Liver (tissue), 9 donors: Measurements from ENCODE around the gene ATP1A3. TPM values are rescaled to one million over a fixed set of nuclear protein-coding genes. Genes with fewer than 3 reads are reported as not detected.

Experiments used
- DNase-seq: peaks from one replicate; pipeline ENCODE4 v3.0.0-alpha.2; 2017; ENCODE audit warnings: low spot score
- H3K27ac ChIP-seq, 2 donors: one replicate each; pipeline ENCODE4 v1.7.0; 2013; ENCODE audit warnings: inconsistent platforms in 2 of 2, low read length in 2 of 2, control low read depth in 1 of 2, low read depth in 1 of 2, mild to moderate bottlenecking in 1 of 2
- H3K27me3 ChIP-seq, 4 donors: one replicate each; pipeline versions ENCODE4 v1.6.1 to v1.7.0; 2013; ENCODE audit warnings: low read length in 3 of 4, inconsistent platforms in 1 of 4, mild to moderate bottlenecking in 1 of 4, moderate library complexity in 1 of 4; ENCODE audit not compliant: control insufficient read depth in 4 of 4, insufficient read depth in 4 of 4
- H3K36me3 ChIP-seq, 4 donors: one replicate each; pipeline versions ENCODE4 v1.6.1 to v1.7.0; 2013; ENCODE audit warnings: low read length in 3 of 4, mild to moderate bottlenecking in 3 of 4, low read depth in 1 of 4, moderate library complexity in 1 of 4; ENCODE audit not compliant: control insufficient read depth in 4 of 4, insufficient read depth in 3 of 4
- H3K4me1 ChIP-seq, 4 donors: one replicate each; pipeline versions ENCODE4 v1.6.1 to v1.7.0; 2013; ENCODE audit warnings: low read length in 3 of 4, mild to moderate bottlenecking in 3 of 4, moderate library complexity in 1 of 4; ENCODE audit not compliant: control insufficient read depth in 4 of 4, insufficient read depth in 4 of 4
- H3K4me3 ChIP-seq, 3 donors: one replicate each; pipeline versions ENCODE4 v1.6.1 to v1.7.0; 2013; ENCODE audit warnings: low read length in 3 of 3, control low read depth in 1 of 3, low read depth in 1 of 3, mild to moderate bottlenecking in 1 of 3
- H3K9ac ChIP-seq, 2 donors: one replicate each; pipeline ENCODE4 v1.7.0; 2013; ENCODE audit warnings: low read length in 2 of 2, mild to moderate bottlenecking in 2 of 2, moderate library complexity in 2 of 2, control low read depth in 1 of 2, low read depth in 1 of 2
- H3K9me3 ChIP-seq, 4 donors: one replicate each; pipeline versions ENCODE4 v1.6.1 to v1.7.0; 2013; ENCODE audit warnings: low read length in 3 of 4; ENCODE audit not compliant: control insufficient read depth in 4 of 4
- CTCF ChIP-seq: fragments of 150-350 bp; IDR thresholded peaks from 2 replicates; pipeline ENCODE4 v1.5.1; 2017; ENCODE audit warnings: improper control_type of control experiment, low read depth, low read length; ENCODE audit not compliant: missing input control
- EGR1 ChIP-seq, 2 donors: IDR thresholded peaks; 2 replicates each; pipeline ENCODE4 v1.6.1; 2016 to 2018; ENCODE audit warnings: antibody characterized with exemption in 2 of 2, low read depth in 2 of 2
- FOXA1 ChIP-seq: IDR thresholded peaks from 2 replicates; pipeline ENCODE4 v1.6.1; 2016; ENCODE audit warnings: antibody characterized with exemption
- FOXA2 ChIP-seq: IDR thresholded peaks from 2 replicates; pipeline ENCODE4 v1.6.1; 2016; ENCODE audit warnings: antibody characterized with exemption
- GABPA ChIP-seq, 2 donors: IDR thresholded peaks in 1 of 2; conservative IDR thresholded peaks in 1 of 2; 2 replicates each; pipeline ENCODE4 v1.6.1; 2016; ENCODE audit warnings: antibody characterized with exemption in 2 of 2, mild to moderate bottlenecking in 1 of 2, moderate library complexity in 1 of 2
- HNF4A ChIP-seq, 2 donors: conservative IDR thresholded peaks; 2 replicates each; pipeline ENCODE4 v1.6.1; 2016; ENCODE audit warnings: antibody characterized with exemption in 2 of 2, mild to moderate bottlenecking in 2 of 2
- HNF4G ChIP-seq: IDR thresholded peaks from 2 replicates; pipeline ENCODE4 v1.6.1; 2016; ENCODE audit warnings: antibody characterized with exemption
- JUND ChIP-seq, 2 donors: IDR thresholded peaks; 2 replicates each; pipeline ENCODE4 v1.6.1; 2016; ENCODE audit warnings: antibody characterized with exemption in 2 of 2
- MAX ChIP-seq: IDR thresholded peaks from 2 replicates; pipeline ENCODE4 v1.6.1; 2016; ENCODE audit warnings: antibody characterized with exemption
- NR2F2 ChIP-seq: IDR thresholded peaks from 2 replicates; pipeline ENCODE4 v1.6.1; 2016; ENCODE audit warnings: antibody characterized with exemption
- RXRA ChIP-seq, 2 donors: IDR thresholded peaks; 2 replicates each; pipeline ENCODE4 v1.6.1; 2017 to 2018; ENCODE audit warnings: antibody characterized with exemption in 2 of 2, mild to moderate bottlenecking in 1 of 2
- SP1 ChIP-seq: IDR thresholded peaks from 2 replicates; pipeline ENCODE4 v1.6.1; 2018; ENCODE audit warnings: antibody characterized with exemption, mild to moderate bottlenecking
- TAF1 ChIP-seq: conservative IDR thresholded peaks from 2 replicates; pipeline ENCODE4 v1.6.1; 2016; ENCODE audit warnings: antibody characterized with exemption, mild to moderate bottlenecking
- YY1 ChIP-seq: IDR thresholded peaks from 2 replicates; pipeline ENCODE4 v1.6.1; 2016; ENCODE audit warnings: antibody characterized with exemption, mild to moderate bottlenecking
- WGBS: extraction: QIAGEN DNeasy Blood & Tissue Kit; methylation state at CpG from one replicate; pipeline ENCODE4 v1.1.7; 2013; 5-methylcytosine and 5-hydroxymethylcytosine counted together
- polyA plus RNA-seq, 2 donors: library from polyadenylated mRNA; stranded (reverse) in 1 of 2; unstranded in 1 of 2; fragments of 200-250 nt in 1 of 2; fragments of >200 nt in 1 of 2; fragmentation: Nextera tagmentation in 1 of 2; extraction: Ambion mirVana in 1 of 2; gene quantifications; one replicate each; pipeline versions ENCODE4 v1.2.1 to v1.2.3, GENCODE V29; 2013 to 2015
- total RNA-seq, 2 donors: library from RNA; depleted of rRNA; stranded (reverse); fragments of >200 nt; gene quantifications; one replicate each; pipeline ENCODE4 v1.2.3, GENCODE V29; 2014
- TF ChIP-seq, protein P1 (sequence below): IDR thresholded peaks from 2 replicates; pipeline ENCODE4 v1.6.1; 2016; ENCODE audit warnings: antibody characterized with exemption, mild to moderate bottlenecking
- TF ChIP-seq, protein P2 (sequence below): IDR thresholded peaks from 2 replicates; pipeline ENCODE4 v1.6.1; 2016; ENCODE audit warnings: antibody characterized with exemption
- donor health status: healthy.
- donor health status: healthy.
- donor health status: healthy.
- donor health status: healthy.
- donor health status: healthy.

The ATP1A3 gene
- total and polyA plus RNA-seq, 4 donors: 0.05 to 0.09 (median 0.08) TPM; not detected in 1

DNA sequence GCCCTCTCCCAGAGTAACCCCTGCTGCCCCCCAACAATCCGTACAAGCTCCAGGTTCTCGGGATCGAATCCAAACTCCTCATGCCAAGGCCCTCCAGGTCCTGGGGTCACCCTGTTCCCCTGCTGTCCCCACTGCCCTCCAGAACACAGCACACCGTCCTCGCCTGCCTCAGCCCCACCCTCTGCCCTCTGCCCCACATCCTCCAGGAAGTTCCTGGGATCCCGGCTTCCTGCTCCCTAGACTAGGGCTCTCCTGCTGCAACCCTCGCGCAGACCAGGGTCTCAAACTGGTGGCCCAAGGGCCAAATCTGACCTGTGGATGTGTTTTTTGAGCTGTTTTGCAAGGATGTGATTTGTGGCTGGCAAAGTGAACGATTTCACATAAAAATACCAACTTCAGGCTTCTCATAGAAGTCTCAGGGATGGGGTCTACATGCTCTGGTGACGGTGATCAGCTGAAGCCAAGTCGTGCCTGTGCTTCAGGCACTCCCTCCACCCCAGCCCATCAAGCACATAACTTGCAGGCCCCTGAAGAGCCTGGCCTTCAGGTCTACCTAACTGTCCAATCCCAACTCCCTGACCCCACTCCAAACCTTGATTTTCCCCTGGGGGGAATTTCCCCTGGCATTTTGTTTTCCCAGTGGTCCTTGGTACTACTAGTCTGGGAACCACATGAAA, 36.7 kb downstream of the ATP1A3 start:
- DNase-seq: no peak
- no peaks in the 10 kb centered on the region for H3K27me3 ChIP-seq
- no peak overlapping the region for H3K9ac ChIP-seq
- H3K27ac ChIP-seq: no peak overlapping the region
- TF ChIP-seq NR2F2 (no peak), TAF1 (no peak)
- WGBS: 72% methylated on average over 11 of the region's 11 CpGs
- peaks cover 0 to 6% (median 2%) of the 10 kb centered on the region in 4 donors for H3K36me3 ChIP-seq
- H3K4me1 ChIP-seq: peaks cover 0 to 14% (median 8%) of the 10 kb centered on the region in 4 donors
- no peaks in the 10 kb centered on the region for H3K9me3 ChIP-seq
- no peak overlapping the region for H3K4me3 ChIP-seq

DNA sequence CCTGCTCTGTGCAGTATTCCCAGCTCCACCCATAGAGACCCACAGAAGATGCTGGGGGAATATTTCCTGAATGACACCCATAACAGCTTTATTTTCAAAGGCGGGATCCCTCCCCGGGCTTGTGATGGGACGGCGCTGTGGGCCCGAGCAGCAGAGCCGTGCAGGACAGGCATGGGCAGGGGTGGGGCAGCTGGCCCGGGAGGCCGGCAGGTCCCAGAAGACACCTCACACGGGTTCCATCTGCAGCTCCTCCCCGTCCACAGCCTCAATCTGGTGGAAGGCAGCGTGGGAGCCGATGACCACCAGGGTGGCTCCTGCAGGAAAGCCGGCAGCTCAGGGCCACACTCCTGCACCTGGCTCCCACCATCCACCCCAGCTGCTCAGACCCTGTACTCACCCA, 37.4 kb downstream of the ATP1A3 start:
- Histone ChIP-seq H3K27me3 (no peaks in the 10 kb centered on the region), H3K4me3 (no peak overlapping the region), H3K9me3 (no peaks in the 10 kb centered on the region), H3K9ac (no peak overlapping the region), H3K4me1 (peaks cover 0 to 14% (median 8%) of the 10 kb centered on the region in 4 donors), H3K27ac (no peak overlapping the region), H3K36me3 (peaks cover 0 to 6% (median 2%) of the 10 kb centered on the region in 4 donors)
- 87% methylated on average over 13 of the region's 13 CpGs for whole genome bisulfite sequencing
- TF ChIP-seq CTCF (no peak), HNF4A (conservative IDR thresholded peaks at IDR 0.05) (no peak), TAF1 (no peak), RXRA (IDR thresholded peaks at IDR 0.05) (no peak), GABPA (IDR thresholded peaks at IDR 0.05 in 1 of 2, conservative IDR thresholded peaks at IDR 0.05 in 1 of 2) (no peak), SP1 (no peak), MAX (no peak), JUND (IDR thresholded peaks at IDR 0.05) (no peak), FOXA1 (no peak), EGR1 (IDR thresholded peaks at IDR 0.05; ENCODE audit: low read depth in 2 of 2) (no peak), YY1 (no peak), NR2F2 (no peak), HNF4G (no peak), FOXA2 (no peak)
- TF ChIP-seq, protein P1, sequence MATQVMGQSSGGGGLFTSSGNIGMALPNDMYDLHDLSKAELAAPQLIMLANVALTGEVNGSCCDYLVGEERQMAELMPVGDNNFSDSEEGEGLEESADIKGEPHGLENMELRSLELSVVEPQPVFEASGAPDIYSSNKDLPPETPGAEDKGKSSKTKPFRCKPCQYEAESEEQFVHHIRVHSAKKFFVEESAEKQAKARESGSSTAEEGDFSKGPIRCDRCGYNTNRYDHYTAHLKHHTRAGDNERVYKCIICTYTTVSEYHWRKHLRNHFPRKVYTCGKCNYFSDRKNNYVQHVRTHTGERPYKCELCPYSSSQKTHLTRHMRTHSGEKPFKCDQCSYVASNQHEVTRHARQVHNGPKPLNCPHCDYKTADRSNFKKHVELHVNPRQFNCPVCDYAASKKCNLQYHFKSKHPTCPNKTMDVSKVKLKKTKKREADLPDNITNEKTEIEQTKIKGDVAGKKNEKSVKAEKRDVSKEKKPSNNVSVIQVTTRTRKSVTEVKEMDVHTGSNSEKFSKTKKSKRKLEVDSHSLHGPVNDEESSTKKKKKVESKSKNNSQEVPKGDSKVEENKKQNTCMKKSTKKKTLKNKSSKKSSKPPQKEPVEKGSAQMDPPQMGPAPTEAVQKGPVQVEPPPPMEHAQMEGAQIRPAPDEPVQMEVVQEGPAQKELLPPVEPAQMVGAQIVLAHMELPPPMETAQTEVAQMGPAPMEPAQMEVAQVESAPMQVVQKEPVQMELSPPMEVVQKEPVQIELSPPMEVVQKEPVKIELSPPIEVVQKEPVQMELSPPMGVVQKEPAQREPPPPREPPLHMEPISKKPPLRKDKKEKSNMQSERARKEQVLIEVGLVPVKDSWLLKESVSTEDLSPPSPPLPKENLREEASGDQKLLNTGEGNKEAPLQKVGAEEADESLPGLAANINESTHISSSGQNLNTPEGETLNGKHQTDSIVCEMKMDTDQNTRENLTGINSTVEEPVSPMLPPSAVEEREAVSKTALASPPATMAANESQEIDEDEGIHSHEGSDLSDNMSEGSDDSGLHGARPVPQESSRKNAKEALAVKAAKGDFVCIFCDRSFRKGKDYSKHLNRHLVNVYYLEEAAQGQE: no peak
- TF ChIP-seq, protein P2, sequence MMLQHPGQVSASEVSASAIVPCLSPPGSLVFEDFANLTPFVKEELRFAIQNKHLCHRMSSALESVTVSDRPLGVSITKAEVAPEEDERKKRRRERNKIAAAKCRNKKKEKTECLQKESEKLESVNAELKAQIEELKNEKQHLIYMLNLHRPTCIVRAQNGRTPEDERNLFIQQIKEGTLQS: no peak
- no peak for DNase-seq
